Hepatocyte (in vitro differentiated cells): Measurements from ENCODE around the gene C5AR1. TPM values are rescaled to one million over a fixed set of nuclear protein-coding genes. Genes with fewer than 3 reads are reported as not detected.

Experiments used
- DNase-seq: peaks from one replicate; pipeline ENCODE4 v3.0.0-alpha.2; 2016; ENCODE audit warnings: low spot score
- H2AFZ ChIP-seq: fragments of 200-600 bp; sonication (generic); 2 replicates; pipeline ENCODE4 v1.6.0; 2016; ENCODE audit warnings: antibody characterized with exemption, mild to moderate bottlenecking
- H3K27ac ChIP-seq: fragments of 200-600 bp; sonication (generic); 2 replicates; pipeline ENCODE4 v1.5.1; 2016; ENCODE audit warnings: mild to moderate bottlenecking
- H3K27me3 ChIP-seq: fragments of 200-600 bp; sonication (generic); 2 replicates; pipeline ENCODE4 v1.6.1; 2016
- H3K36me3 ChIP-seq: fragments of 200-600 bp; sonication (generic); replicated peaks from 2 replicates; pipeline ENCODE4 v1.5.1; 2016; ENCODE audit warnings: low read depth; ENCODE audit not compliant: insufficient read depth
- H3K4me1 ChIP-seq: fragments of 200-600 bp; sonication (generic); 2 replicates; pipeline ENCODE4 v1.5.1; 2016; ENCODE audit warnings: mild to moderate bottlenecking, moderate library complexity; ENCODE audit not compliant: insufficient read depth
- H3K4me2 ChIP-seq: fragments of 200-600 bp; sonication (generic); 2 replicates; pipeline ENCODE4 v1.6.0; 2016
- H3K4me3 ChIP-seq: fragments of 200-600 bp; sonication (generic); 2 replicates; pipeline ENCODE4 v1.5.1; 2016; ENCODE audit warnings: mild to moderate bottlenecking
- H3K79me2 ChIP-seq: fragments of 200-600 bp; sonication (generic); 2 replicates; pipeline ENCODE4 v1.6.0; 2017; ENCODE audit warnings: mild to moderate bottlenecking
- H3K9me2 ChIP-seq: fragments of 200-600 bp; sonication (generic); replicated peaks from 2 replicates; pipeline ENCODE4 v1.6.0; 2017; ENCODE audit warnings: mild to moderate bottlenecking; ENCODE audit not compliant: insufficient read depth
- H3K9me3 ChIP-seq: fragments of 200-600 bp; sonication (generic); 2 replicates; pipeline ENCODE4 v1.5.1; 2016; ENCODE audit warnings: low read depth, mild to moderate bottlenecking
- H4K20me1 ChIP-seq: fragments of 200-600 bp; sonication (generic); 2 replicates; pipeline ENCODE4 v1.6.0; 2016; ENCODE audit warnings: mild to moderate bottlenecking; ENCODE audit not compliant: insufficient read depth, poor library complexity, severe bottlenecking
- CTCF ChIP-seq: fragments of 200-600 bp; sonication (generic); IDR thresholded peaks from 2 replicates; pipeline ENCODE4 v1.5.1; 2016; ENCODE audit warnings: antibody characterized with exemption, mild to moderate bottlenecking; ENCODE audit not compliant: poor library complexity
- EZH2 ChIP-seq: fragments of 200-600 bp; sonication (generic); IDR thresholded peaks from 2 replicates; pipeline ENCODE4 v1.6.1; 2016; ENCODE audit warnings: antibody characterized with exemption, mild to moderate bottlenecking, borderline replicate concordance
- EZH2phosphoT487 ChIP-seq: fragments of 200-600 bp; sonication (generic); IDR thresholded peaks from one replicate; pipeline ENCODE4 v1.6.1; 2018; ENCODE audit warnings: antibody characterized with exemption, mild to moderate bottlenecking, low read depth, moderate library complexity; ENCODE audit not compliant: unreplicated experiment, severe bottlenecking
- WGBS: methylation state at CpG from one replicate; pipeline ENCODE4 v1.1.6; 2016; ENCODE audit warnings: low lambda C conversion rate; ENCODE audit errors: missing lambda C conversion rate; 5-methylcytosine and 5-hydroxymethylcytosine counted together
- polyA plus RNA-seq: library from polyadenylated mRNA; unstranded; fragments of >200 nt; fragmentation: Nextera tagmentation; extraction: Ambion mirVana; gene quantifications from 2 replicates; pipeline ENCODE4 v1.2.1, GENCODE V29; 2016
- total RNA-seq: library from RNA; depleted of rRNA; stranded (reverse); fragments of >200 nt; gene quantifications from 2 replicates; pipeline ENCODE4 v1.2.3, GENCODE V29; 2014

The C5AR1 gene
- total and polyA plus RNA-seq, 2 experiments from 2014 or later = 0.43 to 0.99 TPM

- no peak overlapping the region for H3K27ac ChIP-seq
- 72% methylated on average over 8 of the region's 8 CpGs for WGBS
- H3K9me3 ChIP-seq = no peaks in the 10 kb centered on the region
- H3K4me2 ChIP-seq = no peak overlapping the region
- no peaks in the 10 kb centered on the region for H3K9me2 ChIP-seq
- no peaks in the 10 kb centered on the region for H3K79me2 ChIP-seq
- H3K27me3 ChIP-seq = no peaks in the 10 kb centered on the region
- H3K36me3 ChIP-seq = no peaks in the 10 kb centered on the region
- no peaks in the 10 kb centered on the region for H4K20me1 ChIP-seq
- no peak overlapping the region for H2AFZ ChIP-seq
- no peaks in the 10 kb centered on the region for H3K4me1 ChIP-seq
- no peak overlapping the region for H3K4me3 ChIP-seq
- no peak for DNase-seq
- no peak for TF ChIP-seq EZH2
- no peak for TF ChIP-seq CTCF
- no peak for TF ChIP-seq EZH2phosphoT487
Measured at GRCh38 chr19:47309038-47309437, 623 bp upstream of the C5AR1 start.

GRCh38 chr19:47310323-47310722 lies 662 bp downstream of the C5AR1 start:
- 97% methylated on average over 2 of the region's 2 CpGs for WGBS
- no peak for DNase-seq
- no peak overlapping the region for H3K27ac ChIP-seq

GRCh38 chr19:47310819-47311218 lies 1.2 kb downstream of the C5AR1 start:
- Histone ChIP-seq H3K9me2 (no peaks in the 10 kb centered on the region), H3K27ac (no peak overlapping the region), H3K4me2 (no peak overlapping the region), H3K4me3 (no peak overlapping the region), H3K27me3 (no peaks in the 10 kb centered on the region), H2AFZ (no peak overlapping the region), H4K20me1 (no peaks in the 10 kb centered on the region), H3K9me3 (no peaks in the 10 kb centered on the region), H3K79me2 (no peaks in the 10 kb centered on the region), H3K4me1 (no peaks in the 10 kb centered on the region), H3K36me3 (no peaks in the 10 kb centered on the region)
- TF ChIP-seq EZH2 = no peak
- peak; percentile 23 for DNase-seq
- 59% methylated on average over 5 of the region's 5 CpGs for WGBS

More at GRCh38 chr19:47310323-47310722, 662 bp downstream of the C5AR1 start:
- H4K20me1 ChIP-seq = no peaks in the 10 kb centered on the region
- no peaks in the 10 kb centered on the region for H3K27me3 ChIP-seq
- TF ChIP-seq CTCF (no peak), EZH2phosphoT487 (no peak), EZH2 (no peak)
- H3K4me3 ChIP-seq = no peak overlapping the region
- no peaks in the 10 kb centered on the region for H3K36me3 ChIP-seq
- H3K4me1 ChIP-seq = no peaks in the 10 kb centered on the region
- no peak overlapping the region for H3K4me2 ChIP-seq
- no peaks in the 10 kb centered on the region for H3K9me3 ChIP-seq
- H2AFZ ChIP-seq = no peak overlapping the region
- H3K79me2 ChIP-seq = no peaks in the 10 kb centered on the region
- no peaks in the 10 kb centered on the region for H3K9me2 ChIP-seq

- no peaks in the 10 kb centered on the region for H3K36me3 ChIP-seq
- H3K4me3 ChIP-seq = no peak overlapping the region
- TF ChIP-seq EZH2phosphoT487 (no peak), EZH2 (no peak), CTCF (no peak)
- no peak overlapping the region for H3K27ac ChIP-seq
- H3K4me1 ChIP-seq = no peaks in the 10 kb centered on the region
- no peaks in the 10 kb centered on the region for H4K20me1 ChIP-seq
- H3K9me3 ChIP-seq = no peaks in the 10 kb centered on the region
- WGBS = 95% methylated on average over 5 of the region's 5 CpGs
- no peak overlapping the region for H2AFZ ChIP-seq
- H3K4me2 ChIP-seq = no peak overlapping the region
- DNase-seq = no peak
- H3K79me2 ChIP-seq = no peaks in the 10 kb centered on the region
- H3K27me3 ChIP-seq = no peaks in the 10 kb centered on the region
- H3K9me2 ChIP-seq = no peaks in the 10 kb centered on the region
Measured at GRCh38 chr19:47312366-47313006, 2.8 kb downstream of the C5AR1 start.
